ENCODE data around the gene MYO18A.
"Not testable (repeated sequence)": the region's sequence is repeated elsewhere in the genome, so short reads cannot be mapped to it uniquely, and the experiment has no call there.

The MYO18A gene

DNA sequence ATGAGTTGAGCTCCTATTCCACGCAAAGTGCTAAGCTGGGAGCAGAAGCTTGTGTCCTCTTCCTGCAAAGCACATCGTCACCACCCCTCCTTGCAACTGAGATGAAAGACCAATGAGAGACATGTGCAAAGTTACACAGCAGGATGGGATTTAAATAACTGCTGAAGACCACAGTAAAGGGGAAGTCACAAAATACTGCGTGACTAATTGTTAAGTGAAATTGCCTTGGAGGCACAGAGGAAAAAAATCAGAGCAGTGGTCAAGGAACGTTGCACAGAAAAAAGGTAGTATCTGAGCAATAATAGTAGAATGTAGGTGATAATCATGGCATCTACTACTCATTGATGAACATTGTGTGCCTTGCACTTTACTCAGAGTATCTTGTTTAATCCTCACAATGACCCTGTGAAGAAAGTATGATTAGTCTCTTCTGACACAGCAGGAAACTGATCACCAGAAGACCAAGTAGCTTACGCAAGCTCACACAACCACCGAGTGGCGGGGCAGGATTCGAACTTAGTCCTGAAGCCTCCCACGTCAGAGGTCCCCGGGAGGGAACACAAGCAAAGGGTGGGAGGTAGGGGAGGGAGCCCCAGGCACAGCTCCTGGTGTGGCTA is 15.4 kb upstream of the MYO18A start:
- no peak for DNase-seq

DNA sequence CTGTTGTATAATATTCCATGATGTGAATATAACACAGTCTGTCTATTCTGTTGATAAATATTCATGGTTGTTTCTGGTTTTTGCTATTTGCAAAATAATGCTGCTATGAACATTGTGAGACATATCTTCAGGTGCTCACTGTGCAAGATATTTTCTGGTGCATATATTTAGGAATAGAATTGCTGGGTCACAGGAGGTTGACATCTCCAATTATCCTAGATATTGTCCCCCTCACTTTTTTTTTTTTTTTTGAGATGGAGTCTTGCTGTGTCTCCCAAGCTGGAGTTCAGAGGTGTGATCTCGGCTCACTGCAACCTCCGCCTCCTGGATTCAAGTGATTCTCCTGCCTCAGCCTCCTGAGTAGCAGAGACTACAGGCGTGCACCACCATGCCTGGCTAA is 14.5 kb upstream of the MYO18A start:
- no peak for DNase-seq

DNA sequence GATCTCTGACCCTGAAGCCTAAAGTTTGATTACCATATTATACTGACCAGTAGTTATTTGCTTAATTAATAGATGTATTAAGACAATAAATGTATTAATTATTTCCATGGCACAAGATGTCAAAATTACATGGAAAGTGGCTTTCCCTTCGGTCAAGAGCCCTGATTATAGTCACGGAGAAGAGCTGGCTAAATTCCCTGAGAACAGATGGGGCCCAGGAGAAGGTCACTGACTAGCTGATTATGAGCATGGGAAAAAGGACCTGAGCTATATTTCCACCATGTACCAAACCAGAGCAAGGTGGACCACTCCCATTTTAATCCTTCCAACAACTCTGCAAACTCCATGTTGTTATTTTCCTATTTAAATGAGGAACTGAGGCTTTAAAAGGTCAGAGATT is 12.9 kb upstream of the MYO18A start:
- no peak for DNase-seq

DNA sequence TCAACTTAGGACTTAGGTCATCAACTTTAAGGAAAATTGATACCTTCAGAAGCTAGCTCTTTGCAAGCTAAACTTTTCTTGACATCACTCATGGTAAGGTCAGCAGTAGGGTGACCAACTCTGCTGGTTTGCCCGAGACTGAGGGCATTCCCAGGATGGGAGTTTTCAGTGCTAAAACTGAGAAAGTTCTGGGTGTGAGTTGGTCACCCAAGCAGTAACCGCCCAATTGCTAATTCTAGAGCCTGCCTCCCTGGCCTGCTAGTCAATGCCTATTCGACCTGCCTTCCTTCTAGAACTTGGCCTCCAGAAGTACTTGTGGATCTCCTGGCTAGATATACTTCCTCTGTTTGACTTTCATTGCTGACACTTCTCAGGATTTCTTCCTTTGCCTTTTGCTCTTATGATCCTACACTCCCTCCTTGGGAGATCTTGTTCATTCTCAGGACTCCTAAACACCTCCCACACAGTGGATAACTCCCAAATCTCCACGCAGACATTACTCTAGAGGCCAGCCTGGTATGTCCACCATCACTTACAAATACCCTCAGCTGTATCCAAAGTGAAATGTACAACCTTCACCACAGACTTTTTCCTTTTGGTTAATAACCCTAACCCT is 10.5 kb upstream of the MYO18A start:
- DNase-seq, result no peak

DNA sequence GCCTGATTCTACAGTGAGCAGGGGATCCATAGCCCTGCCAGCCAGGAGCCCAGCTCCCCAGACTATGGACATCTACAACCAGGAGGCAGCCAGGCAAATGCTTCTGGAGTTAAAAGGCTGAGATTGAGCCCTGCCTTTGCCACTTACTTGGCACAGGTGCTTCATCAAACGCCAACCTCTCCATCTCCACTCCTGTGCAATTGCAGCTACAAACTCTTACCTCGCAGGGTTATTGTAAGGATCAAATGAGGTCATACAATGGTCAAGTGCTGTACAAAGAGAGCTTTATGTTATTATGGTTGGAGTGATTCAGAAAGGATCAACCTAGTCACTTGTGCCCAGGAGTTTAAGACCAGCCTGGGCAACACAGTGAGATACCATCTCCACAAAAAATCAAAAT is 9.8 kb upstream of the MYO18A start:
- DNase-seq, result no peak

DNA sequence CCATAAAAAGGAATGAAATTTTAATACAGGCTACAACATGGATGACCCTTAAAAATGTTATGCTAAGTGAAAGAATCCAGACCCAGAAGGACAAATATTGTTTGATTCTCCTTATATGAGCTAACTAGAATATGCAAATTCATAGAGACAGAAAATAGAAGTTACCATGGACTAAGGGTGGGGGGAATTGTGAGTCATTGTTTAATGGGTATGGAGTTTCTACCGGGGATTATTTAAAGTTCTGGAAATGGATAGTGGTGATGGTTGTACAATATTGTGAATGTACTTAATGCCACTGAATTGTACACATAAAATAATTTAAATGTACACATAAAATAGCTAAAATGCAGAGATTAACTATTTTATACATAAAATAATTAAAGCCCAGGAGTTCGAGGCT is 9.2 kb upstream of the MYO18A start:
- DNase-seq, result no peak

- no peak for DNase-seq
Measured at GRCh38 chr17:29181226-29181625, 1.0 kb upstream of the MYO18A start.

- DNase-seq, result no peak
Measured at GRCh38 chr17:29180788-29181160, 576 bp upstream of the MYO18A start.

DNA sequence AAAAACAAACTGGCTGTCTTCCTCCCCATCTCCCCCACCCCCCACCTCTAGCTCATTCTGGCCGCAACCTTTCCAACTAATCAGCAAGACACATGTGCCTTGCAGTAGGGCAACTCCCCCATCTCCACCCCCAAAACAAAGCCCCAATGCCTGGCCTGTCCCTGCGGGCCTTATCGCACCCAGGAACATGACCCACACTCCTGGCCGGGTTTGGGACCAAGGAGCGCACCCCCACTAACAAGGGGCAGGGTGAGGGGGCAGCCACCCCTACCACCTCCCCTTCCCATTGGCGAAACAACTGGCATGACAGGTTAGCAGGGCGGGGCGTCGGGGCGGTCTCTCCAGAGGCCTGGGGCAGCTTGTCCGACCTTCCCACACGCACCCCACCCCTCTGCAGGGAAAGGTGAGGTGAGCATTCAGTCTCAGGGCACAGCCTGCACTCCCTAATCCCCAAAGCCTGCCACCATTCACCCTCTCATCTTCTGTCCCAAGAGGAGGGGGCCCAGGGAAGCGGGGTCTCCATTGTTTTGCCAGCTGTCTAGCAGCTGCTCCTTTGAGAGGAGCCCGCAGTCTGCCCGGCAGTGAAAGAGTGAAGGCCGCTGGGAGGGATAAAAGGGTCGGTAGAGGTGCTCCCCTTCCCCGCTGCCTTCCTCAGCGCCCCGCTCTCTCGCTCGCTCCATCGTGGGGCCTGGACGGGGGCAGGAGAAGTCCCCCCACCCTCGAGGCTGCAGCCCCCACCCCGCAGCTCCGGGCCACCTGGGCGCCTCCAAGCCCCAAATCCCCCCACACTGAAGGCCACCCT is 765 bp downstream of the MYO18A start:
- no peak for DNase-seq

DNA sequence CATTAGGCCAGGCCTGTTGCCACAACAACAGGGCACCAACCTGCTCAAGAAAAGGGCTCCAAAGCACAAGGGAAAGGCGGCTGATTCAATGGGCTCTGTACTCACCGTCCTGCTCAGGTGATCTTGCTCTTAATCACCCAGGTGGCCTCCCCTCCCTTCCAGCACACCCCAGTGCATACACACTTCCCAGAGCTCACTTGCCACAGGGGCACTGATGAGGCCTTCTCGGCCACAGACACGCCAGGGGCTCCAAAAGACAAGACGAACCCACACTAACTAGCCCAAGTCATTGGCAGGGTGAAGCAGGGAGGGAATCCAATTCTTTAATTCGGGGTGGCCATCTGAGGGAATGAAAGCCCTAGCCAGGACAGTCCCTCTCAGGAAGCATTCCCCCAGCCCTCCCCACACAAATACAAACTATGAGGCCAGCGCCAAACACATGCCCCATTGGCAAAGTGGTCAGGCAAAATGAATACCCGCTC is 1.4 kb downstream of the MYO18A start:
- no peak for DNase-seq

- DNase-seq, result no peak
Measured at GRCh38 chr17:29177871-29178749, 2.1 kb downstream of the MYO18A start.

DNA sequence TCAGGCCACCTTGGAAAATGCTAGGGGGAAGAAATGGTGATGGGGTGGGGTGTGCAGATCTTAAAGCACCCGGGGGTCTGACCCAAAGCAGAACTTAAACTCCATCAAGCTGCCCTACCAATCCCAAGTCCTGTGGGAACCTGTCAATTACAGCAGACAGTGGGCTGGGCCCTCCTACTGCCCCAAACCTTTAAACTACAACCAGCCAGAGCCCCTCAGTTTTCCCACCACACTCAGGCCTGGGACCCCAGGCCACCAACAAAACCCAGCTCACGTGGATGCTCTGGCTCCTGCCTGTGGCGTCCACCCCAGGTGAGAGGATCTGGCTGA is 2.7 kb downstream of the MYO18A start:
- no peak for DNase-seq

DNA sequence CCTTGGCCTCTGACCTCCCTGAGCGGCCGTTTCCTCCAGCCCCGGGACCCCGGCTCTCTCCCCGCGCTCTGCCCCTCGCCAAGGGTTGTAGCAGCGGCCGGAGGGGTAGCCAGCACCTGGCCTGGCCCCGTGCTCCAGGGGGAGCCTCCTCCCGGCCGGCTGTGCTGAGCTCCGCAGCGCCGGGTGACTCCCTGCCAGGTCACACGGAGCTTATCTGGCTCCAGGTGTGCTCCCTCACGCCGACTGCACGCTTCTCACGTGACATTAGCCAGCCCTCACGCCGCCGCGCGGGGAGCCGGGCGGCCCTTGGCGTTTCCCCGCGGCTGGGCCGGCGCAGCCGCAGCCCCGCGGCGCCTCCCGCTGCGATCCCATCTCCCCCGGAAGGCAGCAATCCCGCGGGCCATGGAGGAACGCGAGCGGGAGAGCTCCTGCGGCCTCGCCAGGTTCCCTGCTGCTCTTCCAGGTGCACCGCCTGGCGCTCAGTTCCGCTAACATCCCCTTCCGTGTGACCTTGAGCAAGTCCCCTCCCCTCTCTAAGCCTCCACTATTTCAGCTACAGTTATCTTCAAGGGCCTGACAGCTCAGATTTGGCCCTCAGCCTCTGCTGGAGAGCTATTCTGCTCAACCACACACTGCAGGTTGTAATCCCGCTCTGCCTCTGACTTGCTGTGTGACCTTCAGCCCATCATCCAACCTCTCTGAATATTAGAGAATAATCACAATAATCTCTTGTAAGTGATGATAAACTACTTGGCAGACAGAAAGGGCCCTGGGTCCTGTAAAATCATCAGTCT is 3.4 kb downstream of the MYO18A start:
- peak; percentile 65 for DNase-seq

- no peak for DNase-seq
Measured at GRCh38 chr17:29175349-29175748, 4.8 kb downstream of the MYO18A start.

- no peak for DNase-seq
Measured at GRCh38 chr17:29172589-29172988, 7.6 kb downstream of the MYO18A start.

DNA sequence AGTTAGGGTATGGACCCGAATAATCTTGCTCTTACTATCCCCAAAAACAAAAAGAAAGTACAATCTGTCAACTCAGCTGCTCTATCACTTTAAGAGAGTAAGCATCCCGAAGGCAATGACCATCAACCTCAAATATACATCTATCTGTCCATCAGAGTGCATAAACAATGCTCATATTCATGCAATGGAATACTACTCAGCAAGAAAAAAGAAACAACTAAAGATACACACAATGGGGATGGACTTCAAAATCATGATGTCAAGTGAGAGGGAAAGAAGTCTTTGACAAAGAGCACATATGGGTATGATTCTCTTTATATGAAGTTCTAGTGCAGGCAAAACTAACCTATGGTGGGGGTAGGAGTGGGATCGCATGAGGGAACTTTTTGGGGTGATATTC is 9.5 kb downstream of the MYO18A start:
- no peak for DNase-seq

DNA sequence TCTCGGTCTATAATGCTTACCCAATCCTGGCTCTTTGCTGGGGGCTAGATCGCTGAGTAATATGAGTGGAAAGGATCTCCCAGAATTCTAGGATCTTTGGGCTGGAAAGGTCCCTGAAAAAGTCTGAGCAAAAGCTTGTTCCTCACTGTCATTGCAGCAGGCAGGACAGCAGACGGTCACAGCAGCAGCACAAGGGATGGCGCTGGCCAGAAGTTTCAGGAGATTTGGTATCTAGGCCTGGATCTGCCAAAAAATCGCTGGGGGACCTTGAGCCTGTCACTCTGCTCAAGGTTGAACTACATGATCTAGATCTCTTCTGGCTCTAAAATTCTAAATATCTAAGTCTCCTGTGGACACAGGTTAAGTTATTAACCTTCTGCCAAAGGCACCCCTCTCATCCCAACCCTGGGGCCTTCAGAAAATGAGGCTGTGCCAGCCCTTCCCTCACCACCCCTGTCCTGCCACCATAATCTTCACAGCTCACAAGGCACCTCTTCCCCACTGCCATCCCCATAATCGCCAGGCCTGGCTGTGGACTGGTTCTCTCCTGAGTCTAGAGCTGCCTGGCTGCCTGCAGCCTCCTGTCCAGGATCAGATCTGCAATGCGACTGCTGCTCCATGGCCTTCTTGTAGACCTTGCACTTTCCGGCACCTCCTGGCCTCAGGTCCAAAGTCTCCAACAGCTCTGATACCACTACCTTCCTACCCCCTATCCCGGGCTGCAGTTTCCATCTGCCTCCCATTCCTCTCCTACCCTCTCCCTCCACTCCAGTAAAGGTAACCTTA is 10.2 kb downstream of the MYO18A start:
- DNase-seq, result no peak

DNA sequence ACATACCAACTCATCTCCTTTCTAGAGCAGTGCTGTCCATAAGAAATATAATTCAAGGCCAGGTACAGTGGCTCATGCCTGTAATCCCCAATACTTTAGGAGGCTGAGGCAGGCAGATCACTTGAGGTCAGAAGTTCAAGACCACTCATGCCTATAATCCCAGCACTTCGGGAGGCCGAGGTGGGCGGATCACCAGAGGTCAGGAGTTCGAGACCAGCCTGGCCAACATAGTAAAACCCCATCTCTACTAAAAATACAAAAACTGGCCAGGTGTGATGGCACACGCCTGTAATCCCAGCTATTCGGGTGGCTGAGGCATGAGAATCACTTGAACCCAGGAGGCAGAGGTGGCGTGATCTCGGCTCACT is 11.5 kb downstream of the MYO18A start:
- DNase-seq, result not testable (repeated sequence)

- DNase-seq, result no peak
Measured at GRCh38 chr17:29168079-29168758, 12.0 kb downstream of the MYO18A start.

DNA sequence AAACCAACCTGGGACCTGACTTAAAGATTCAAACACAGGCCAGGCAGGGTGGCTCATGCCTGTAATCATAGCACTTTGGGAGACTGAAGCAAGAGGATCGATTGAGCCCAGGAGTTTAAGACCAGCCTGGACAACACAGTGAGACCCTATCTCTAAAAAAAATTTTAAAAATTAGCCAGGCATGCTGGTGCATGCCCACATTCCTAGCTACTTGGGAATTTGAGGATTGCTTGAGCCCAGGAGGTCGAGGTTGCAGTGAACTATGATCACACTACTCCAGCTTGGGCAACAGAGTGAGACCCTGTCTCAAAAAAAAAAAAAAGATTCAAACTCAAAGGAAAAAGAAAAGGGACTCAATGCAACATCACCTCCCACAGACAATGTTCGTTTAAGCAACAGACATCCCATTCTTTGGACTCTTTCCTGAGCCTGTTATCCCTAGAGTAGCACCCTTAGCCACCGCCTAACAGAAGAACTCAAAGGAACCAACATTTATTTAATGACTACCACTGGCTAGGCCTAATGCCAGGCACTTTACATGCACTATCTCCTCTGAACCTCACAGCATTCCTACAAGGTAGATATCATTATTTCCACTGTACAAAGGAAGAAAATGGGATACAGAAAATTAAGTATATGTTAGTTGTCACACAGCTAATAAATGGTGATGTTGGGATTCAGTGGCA is 12.7 kb downstream of the MYO18A start:
- DNase-seq, result no peak

GRCh38 chr17:29166507-29166887 is 13.7 kb downstream of the MYO18A start:
- DNase-seq, result no peak
